Choroid plexus epithelial cell (primary cell): ENCODE data around the gene TMEM143.

Experiments used
- DNase-seq: peaks from one replicate; pipeline ENCODE4 v3.0.0-alpha.2; 2010; ENCODE audit warnings: low read depth
- H3K4me3 ChIP-seq: 2 replicates; pipeline ENCODE4 v1.5.1; 2011; ENCODE audit warnings: low read depth, mild to moderate bottlenecking, control low read depth, low read length, moderate library complexity
- TF ChIP-seq, protein P1 (sequence below): conservative IDR thresholded peaks from 2 replicates; pipeline ENCODE4 v1.5.1; 2011; ENCODE audit warnings: low read depth, mild to moderate bottlenecking, control low read depth, inconsistent platforms, low read length, moderate library complexity

TMEM143 gene

DNA sequence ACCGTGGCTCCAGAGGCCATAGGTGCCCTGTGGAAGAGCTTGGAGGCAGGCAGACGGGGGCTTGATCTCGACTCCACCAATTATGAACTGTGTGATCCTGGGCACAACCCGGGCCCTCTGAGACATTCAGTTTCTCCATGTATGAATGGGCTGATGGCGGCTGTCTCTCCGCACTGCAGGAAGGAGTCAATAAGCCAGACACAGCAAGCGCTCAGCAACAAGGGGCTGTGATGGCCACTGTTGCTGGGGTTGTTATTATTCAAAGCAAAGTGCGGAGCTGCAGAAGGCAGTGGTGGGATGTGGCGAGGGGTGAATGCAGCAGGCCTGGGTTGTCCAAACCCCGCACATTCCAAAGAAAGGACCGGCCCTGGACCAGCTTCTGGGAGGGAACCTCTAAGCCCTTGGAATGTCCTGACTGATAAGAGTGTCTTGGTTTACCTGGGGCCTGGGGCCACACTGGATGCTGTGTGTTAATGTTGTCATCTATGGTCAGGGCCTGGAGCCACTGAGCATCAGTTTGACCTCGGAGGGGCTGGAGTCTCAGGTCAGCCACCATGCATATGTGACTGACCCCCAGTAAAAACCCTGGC lies 8.3 kb downstream of the TMEM143 start:
- TF ChIP-seq, protein P1, sequence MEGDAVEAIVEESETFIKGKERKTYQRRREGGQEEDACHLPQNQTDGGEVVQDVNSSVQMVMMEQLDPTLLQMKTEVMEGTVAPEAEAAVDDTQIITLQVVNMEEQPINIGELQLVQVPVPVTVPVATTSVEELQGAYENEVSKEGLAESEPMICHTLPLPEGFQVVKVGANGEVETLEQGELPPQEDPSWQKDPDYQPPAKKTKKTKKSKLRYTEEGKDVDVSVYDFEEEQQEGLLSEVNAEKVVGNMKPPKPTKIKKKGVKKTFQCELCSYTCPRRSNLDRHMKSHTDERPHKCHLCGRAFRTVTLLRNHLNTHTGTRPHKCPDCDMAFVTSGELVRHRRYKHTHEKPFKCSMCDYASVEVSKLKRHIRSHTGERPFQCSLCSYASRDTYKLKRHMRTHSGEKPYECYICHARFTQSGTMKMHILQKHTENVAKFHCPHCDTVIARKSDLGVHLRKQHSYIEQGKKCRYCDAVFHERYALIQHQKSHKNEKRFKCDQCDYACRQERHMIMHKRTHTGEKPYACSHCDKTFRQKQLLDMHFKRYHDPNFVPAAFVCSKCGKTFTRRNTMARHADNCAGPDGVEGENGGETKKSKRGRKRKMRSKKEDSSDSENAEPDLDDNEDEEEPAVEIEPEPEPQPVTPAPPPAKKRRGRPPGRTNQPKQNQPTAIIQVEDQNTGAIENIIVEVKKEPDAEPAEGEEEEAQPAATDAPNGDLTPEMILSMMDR = no peak
- no peak overlapping the region for H3K4me3 ChIP-seq
- no peak for DNase-seq

DNA sequence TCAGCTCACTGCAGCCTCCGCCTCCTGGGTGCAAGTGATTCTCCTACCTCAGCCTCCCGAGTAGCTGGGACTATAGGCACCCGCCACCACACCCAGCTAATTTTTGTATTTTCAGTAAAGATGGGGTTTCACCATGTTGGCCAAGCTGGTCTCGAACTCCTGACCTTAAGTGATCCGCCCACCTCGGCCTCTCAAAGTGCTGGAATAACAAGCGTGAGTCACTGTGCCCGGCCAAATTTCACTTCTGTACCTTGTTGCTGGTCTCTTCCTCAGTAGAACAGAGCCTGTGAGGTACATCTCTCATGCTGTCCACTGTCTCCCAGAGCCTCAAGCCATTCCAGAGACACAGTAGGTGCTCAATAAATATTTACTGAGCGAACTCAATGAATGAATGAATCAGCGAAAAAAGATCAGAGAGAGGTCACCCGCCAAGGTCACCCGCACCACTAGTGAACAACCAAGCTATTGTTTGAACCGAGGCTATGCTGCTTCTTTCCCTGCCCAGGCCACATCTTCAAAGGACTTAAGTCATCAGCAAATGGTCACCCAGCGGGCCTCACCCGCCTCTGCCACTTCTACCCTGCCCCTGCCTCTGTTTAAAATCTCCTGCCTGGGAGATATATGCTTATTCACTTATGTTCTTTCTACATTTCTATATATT lies 9.3 kb downstream of the TMEM143 start:
- H3K4me3 ChIP-seq = no peak overlapping the region
- TF ChIP-seq, protein P1 = no peak
- peak; percentile 40 for DNase-seq

DNA sequence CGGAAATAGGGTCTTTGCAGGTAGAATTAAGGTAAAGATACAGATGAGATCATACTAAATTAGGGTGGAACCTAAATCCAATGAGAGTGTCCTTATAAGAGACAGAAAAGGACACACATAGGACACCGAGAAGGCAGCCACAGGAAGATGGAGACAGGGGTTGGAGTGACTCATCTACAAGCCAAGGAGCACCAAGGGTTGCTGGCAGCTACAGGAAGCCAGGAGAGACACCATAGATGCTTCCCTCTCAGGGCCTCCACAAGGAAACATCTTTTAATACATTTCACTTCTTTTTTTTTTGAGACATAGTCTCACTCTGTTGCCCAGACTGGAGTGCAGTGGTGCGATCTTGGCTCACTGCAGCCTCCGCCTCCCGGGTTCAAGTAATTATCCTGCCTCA lies 10.1 kb downstream of the TMEM143 start:
- TF ChIP-seq, protein P1 = no peak
- no peak overlapping the region for H3K4me3 ChIP-seq
- DNase-seq = peak; percentile 39

DNA sequence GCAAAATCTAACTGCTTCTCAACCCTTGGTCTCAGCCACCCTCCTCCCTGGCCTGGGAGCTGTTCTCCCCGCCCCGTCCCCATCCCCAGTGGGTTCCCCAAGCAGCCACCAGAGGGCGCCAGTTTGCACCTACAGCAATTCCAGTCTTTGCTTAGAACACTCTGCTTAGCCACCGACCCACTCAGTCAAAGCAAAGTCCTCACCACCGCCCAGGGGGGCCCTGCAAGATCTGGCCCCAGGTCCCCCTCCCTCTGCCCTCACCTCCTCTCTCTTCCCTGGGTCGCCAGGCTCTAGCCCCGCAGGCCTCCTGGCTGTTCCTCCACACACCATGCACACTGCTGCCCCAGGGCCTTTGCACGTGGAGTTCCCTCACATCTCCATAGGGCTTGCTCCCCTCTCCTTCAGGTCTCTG lies 12.4 kb downstream of the TMEM143 start:
- TF ChIP-seq, protein P1 = peak; percentile 91
- no peak overlapping the region for H3K4me3 ChIP-seq
- DNase-seq = peak; percentile 70

DNA sequence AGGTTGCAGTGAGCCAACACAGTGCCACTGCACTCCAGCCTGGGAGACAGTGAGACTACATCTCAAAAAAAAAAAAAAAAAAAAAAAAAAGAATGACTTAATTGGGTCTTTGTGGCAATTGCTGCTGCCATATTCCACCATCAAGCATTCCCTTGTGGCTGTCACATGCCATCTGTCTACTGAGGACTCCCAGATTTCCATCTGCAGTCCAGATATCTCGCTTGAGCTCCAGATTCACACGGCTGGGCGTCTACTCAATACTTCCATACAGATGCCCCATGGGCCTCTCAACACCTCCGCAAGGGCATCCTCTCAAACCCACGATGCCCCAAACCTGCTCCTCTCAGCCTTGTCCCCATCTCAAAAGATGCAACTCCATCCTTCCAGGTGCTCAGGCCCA lies 12.9 kb downstream of the TMEM143 start:
- no peak overlapping the region for H3K4me3 ChIP-seq
- TF ChIP-seq, protein P1 = no peak
- no peak for DNase-seq

DNA sequence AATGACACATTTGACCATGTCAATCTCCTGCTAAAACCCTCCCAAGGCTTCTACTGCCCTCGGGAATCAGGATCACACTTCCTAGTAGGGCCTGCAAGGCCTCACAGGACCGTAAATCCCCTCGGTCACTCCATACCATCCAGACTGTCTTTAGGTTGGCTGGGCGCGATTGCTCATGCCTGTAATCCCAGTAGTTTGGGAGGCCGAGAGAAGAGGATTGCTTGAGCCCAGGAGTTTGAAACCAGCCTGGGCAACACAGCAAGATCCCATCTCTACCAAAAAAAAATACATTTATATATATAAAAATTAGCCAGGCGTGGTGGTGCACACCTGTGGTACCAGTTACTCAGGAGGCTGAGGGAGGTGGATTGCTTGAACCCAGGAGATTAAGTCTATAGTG lies 15.0 kb downstream of the TMEM143 start:
- TF ChIP-seq, protein P1 = no peak
- DNase-seq = no peak
- no peak overlapping the region for H3K4me3 ChIP-seq

DNA sequence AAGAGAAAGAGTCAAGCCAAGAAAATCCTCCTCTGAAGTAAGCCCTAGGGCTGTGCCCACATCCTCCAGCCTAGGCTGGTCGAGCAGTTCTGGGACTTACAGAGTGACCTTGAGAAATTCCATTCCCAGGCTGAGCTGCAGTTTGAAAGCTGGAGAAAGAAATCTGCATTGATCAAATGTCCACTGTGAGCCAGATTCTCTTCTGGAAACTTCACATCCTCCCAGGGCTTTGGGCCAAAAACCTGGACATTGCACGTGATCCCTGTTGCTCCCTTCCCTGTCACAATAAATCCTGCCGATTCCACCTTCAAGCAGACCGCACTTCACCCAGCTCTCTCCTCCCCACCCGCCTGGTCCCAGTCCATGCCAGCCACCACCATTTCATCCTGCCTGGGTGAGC lies 15.7 kb downstream of the TMEM143 start:
- H3K4me3 ChIP-seq = no peak overlapping the region
- TF ChIP-seq, protein P1 = no peak
- peak; percentile 27 for DNase-seq
